CD1c-positive myeloid dendritic cell (primary cell): ENCODE measurements around the gene VPS54.
A peak's percentile ranks its signal among the peaks of the same experiment; 100 is the strongest.

Source experiments
- DNase-seq: peaks from one replicate; pipeline ENCODE4 v3.0.0-alpha.2; 2016; ENCODE audit errors: extremely low spot score

Gene VPS54

GRCh38 chr2:64019083-64019974, at the start of gene VPS54:
VPS54 (minus strand) TSS chr2:64019428; CDS start chr2:63983999, 35,429 bp downstream.
- DNase-seq = peak; percentile 47

- DNase-seq = no peak
Measured at GRCh38 chr2:64067326-64067725, 48.1 kb upstream of the VPS54 start.

- DNase-seq = no peak
Measured at GRCh38 chr2:64065516-64065915, 46.3 kb upstream of the VPS54 start.

- DNase-seq = no peak
Measured at GRCh38 chr2:64063924-64064331, 44.7 kb upstream of the VPS54 start.

- no peak for DNase-seq
Measured at GRCh38 chr2:64063454-64063853, 44.2 kb upstream of the VPS54 start.

GRCh38 chr2:64062840-64063239, 43.6 kb upstream of the VPS54 start:
- no peak for DNase-seq

GRCh38 chr2:64059270-64059669, 40.0 kb upstream of the VPS54 start:
- DNase-seq = no peak

GRCh38 chr2:64056021-64056420, 36.8 kb upstream of the VPS54 start:
- DNase-seq = no peak

- DNase-seq = no peak
Measured at GRCh38 chr2:64054161-64054915, 35.1 kb upstream of the VPS54 start.

GRCh38 chr2:64052463-64053241, 33.4 kb upstream of the VPS54 start:
- no peak for DNase-seq

- DNase-seq = peak; percentile 73
Measured at GRCh38 chr2:64049633-64050220, 30.5 kb upstream of the VPS54 start.

GRCh38 chr2:64045938-64046337, 26.7 kb upstream of the VPS54 start:
- no peak for DNase-seq

- no peak for DNase-seq
Measured at GRCh38 chr2:64040161-64040560, 20.9 kb upstream of the VPS54 start.

- DNase-seq = peak; percentile 43
Measured at GRCh38 chr2:64036034-64036705, 16.9 kb upstream of the VPS54 start.

- DNase-seq = no peak
Measured at GRCh38 chr2:64035072-64035942, 16.1 kb upstream of the VPS54 start.

- DNase-seq = no peak
Measured at GRCh38 chr2:64029116-64029665, 10.0 kb upstream of the VPS54 start.

- DNase-seq = no peak
Measured at GRCh38 chr2:64025741-64026140, 6.5 kb upstream of the VPS54 start.

GRCh38 chr2:64024259-64024949, 5.2 kb upstream of the VPS54 start:
- no peak for DNase-seq
